ENCODE measurements around the gene PRADC1.

The PRADC1 gene

DNA sequence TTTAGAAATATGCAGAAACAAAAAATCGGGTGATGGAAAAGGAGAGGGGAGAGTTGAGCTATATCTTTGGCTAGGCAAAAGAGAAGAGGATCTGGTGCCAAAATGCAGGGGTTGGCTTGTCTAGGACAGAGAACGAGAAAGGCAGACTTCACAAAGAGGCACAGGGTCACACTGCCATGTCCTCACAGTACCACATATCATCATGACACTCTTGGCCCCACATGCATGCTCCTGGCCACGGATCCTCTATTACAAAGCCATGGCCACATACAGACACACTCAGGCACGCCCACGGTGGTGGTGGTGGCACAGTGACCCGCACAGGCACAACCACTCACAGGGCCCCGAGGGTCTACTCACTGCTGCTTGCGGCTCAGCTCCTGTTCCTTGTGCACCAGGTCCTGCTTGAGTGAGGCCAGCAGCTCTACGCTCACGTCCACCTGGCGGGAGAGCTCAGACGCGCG lies 35.4 kb upstream of the PRADC1 start:
- TF ChIP-seq, protein P1, sequence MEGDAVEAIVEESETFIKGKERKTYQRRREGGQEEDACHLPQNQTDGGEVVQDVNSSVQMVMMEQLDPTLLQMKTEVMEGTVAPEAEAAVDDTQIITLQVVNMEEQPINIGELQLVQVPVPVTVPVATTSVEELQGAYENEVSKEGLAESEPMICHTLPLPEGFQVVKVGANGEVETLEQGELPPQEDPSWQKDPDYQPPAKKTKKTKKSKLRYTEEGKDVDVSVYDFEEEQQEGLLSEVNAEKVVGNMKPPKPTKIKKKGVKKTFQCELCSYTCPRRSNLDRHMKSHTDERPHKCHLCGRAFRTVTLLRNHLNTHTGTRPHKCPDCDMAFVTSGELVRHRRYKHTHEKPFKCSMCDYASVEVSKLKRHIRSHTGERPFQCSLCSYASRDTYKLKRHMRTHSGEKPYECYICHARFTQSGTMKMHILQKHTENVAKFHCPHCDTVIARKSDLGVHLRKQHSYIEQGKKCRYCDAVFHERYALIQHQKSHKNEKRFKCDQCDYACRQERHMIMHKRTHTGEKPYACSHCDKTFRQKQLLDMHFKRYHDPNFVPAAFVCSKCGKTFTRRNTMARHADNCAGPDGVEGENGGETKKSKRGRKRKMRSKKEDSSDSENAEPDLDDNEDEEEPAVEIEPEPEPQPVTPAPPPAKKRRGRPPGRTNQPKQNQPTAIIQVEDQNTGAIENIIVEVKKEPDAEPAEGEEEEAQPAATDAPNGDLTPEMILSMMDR (IDR thresholded peaks at IDR 0.05; ENCODE audit: extremely low read depth, insufficient read depth, missing control alignments), result no peak
- in situ Hi-C loops (cut with MboI; ENCODE audit: low pct_unique_long_range_greater_than_20kb, low sequenced_read_pairs, unreplicated experiment), result no loop called here
- no peak for DNase-seq (ENCODE audit: low spot score)

DNA sequence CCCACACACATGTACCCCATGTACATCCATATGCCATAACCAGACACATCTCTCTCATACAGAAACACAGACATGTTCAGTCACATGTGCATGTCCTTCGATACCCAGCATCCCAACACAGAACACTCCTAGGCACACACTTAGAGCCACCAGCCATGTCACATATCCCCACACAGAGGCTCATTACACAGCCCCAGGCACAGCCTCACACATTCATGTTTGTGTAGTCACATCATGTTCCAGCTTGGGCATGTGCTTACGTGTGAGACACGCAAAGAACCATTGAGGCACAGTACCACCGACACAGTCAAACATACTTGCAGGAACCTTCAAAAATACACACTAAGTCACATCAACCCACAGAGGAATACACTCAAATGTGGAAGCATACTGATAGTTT lies 34.0 kb upstream of the PRADC1 start:
- DNase-seq (ENCODE audit: low spot score), result no peak
- in situ Hi-C loops (cut with MboI; ENCODE audit: low pct_unique_long_range_greater_than_20kb, low sequenced_read_pairs, unreplicated experiment), result no loop called here
- TF ChIP-seq, protein P1 (IDR thresholded peaks at IDR 0.05; ENCODE audit: extremely low read depth, insufficient read depth, missing control alignments), result no peak

DNA sequence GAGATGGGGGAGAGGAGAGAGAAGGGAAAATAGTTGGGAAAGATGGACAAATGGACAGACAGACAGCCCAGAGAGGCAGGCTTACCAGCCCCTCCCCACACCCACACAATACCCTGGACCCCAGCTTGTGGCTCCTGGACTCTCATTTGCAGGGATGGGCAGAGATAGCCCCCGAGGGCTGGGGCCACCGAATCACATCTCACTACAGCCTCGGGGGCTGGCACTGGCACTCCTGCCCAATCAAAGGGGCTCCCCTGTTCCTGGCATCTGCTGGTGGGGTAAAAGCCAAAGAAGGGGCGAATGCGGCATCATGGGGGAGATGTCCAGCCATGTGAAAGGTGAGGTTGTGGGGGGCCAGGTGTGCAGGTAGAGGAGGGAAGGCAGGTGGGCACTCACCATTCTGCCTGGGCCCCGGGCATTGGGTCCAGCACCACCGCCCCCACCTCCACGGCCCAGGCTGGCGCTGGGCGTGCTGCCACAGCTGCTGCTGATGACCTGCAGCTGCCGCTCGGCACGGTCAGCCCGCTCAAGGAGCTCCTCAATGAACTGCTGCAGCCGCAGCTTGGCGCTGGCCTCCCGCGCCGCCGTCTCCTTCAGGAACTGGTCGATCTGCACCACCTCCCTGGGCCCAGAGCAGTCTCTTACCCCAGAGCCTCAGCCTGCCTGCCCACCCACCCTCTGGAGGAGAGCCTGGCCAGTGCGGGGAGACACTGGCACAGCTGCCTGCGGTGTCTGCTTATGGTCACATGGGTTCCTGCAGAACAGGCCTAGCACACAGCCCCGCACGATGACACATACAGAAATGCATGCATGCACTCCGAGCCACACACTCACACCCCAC lies 33.2 kb upstream of the PRADC1 start:
- in situ Hi-C loops (cut with MboI; ENCODE audit: low pct_unique_long_range_greater_than_20kb, low sequenced_read_pairs, unreplicated experiment), result no loop called here
- TF ChIP-seq, protein P1 (IDR thresholded peaks at IDR 0.05; ENCODE audit: extremely low read depth, insufficient read depth, missing control alignments), result no peak
- DNase-seq (ENCODE audit: low spot score), result no peak

DNA sequence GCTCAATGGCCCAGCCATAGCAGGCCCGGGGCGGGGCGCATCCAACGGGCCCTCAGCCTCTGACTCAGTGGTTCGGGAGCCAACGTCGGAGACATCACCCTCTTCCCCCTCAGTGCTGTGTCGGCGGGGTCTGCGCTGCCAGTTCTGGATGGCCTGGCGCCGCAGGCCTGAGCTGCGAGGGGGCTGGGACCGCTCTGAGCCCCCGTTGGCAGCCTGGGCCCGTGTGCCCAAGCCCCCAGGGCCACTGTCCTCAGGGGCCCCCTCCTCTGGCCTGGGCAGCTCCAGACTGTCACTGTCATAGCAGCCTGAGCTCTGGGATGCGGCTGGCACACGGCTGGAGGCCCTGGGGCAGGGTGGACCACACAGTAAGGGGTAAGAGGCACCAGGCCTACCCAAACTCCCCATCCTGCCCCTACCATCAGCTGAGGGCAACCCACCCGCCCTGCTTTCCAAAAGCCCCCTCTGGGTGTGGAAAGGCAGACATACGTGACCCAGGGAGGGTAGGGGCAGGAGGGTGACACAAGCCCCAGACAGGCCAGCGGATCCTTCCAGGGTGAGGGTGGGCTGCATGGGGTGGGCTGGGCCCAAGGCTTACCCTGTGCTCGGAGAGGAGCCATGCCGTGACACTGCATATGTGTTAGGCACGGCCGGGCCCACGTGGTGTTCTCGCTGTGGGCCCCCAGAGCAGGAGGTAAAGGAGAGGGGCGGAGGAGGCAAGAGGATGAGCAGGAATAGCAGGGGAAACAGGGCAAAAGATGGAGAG lies 32.4 kb upstream of the PRADC1 start:
- in situ Hi-C loops (cut with MboI; ENCODE audit: low pct_unique_long_range_greater_than_20kb, low sequenced_read_pairs, unreplicated experiment), result no loop called here
- no peak for DNase-seq (ENCODE audit: low spot score)
- TF ChIP-seq, protein P1 (IDR thresholded peaks at IDR 0.05; ENCODE audit: extremely low read depth, insufficient read depth, missing control alignments), result no peak

DNA sequence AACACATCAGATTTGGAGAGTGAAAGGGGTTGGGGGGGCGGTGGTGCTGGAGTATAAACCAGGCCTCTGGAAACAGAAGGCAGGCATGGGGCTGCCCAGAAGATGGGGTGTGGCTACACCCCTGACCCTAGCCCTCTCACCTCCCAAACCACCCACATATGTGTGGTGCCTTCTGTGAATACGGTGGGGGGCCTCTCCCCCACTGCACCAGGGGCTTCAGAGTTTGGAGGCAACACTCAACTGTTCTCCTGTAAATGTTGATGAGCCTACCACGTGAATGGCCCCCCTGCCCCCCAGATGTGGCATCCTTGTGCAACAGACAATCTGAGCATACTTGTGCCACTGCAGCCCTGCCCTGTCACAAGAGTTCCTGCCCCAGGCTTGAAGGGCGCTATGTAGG lies 31.7 kb upstream of the PRADC1 start:
- in situ Hi-C loops (cut with MboI; ENCODE audit: low pct_unique_long_range_greater_than_20kb, low sequenced_read_pairs, unreplicated experiment), result no loop called here
- TF ChIP-seq, protein P1 (IDR thresholded peaks at IDR 0.05; ENCODE audit: extremely low read depth, insufficient read depth, missing control alignments), result no peak
- DNase-seq (ENCODE audit: low spot score), result no peak

DNA sequence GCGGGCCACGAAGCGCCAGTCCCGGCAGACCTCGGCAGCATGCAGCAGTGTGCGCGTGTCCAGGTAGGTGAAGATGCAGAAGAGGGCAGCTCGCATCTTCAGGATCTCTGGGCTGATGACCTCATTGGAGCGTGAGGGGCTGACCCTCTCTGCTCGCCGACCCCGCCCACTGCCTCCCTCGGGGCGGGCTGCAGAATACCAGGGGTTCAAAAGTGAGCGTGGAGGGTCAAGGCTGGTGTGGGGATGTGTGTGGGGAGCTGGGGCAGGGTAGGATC lies 31.2 kb upstream of the PRADC1 start:
- in situ Hi-C loops (cut with MboI; ENCODE audit: low pct_unique_long_range_greater_than_20kb, low sequenced_read_pairs, unreplicated experiment), result no loop called here
- DNase-seq (ENCODE audit: low spot score), result no peak
- TF ChIP-seq, protein P1 (IDR thresholded peaks at IDR 0.05; ENCODE audit: extremely low read depth, insufficient read depth, missing control alignments), result no peak

Data from GM13977 (cell line).